Gastrocnemius medialis (tissue), 4 donors: ENCODE data around the gene CDK13.

Experiments used
- POLR2A ChIP-seq, 2 donors: fragments of 450-650 bp; IDR thresholded peaks; one replicate each; pipeline ENCODE4 v1.6.1; 2017; ENCODE audit warnings: antibody characterized with exemption in 2 of 2, mild to moderate bottlenecking in 2 of 2, moderate library complexity in 2 of 2
- TF ChIP-seq, protein P1 (sequence below), 5 experiments: fragments of 450-650 bp in 3 of 5; fragments of 200-600 bp in 2 of 5; sonication (generic) in 2 of 5; IDR thresholded peaks in 4 of 5; conservative IDR thresholded peaks in 1 of 5; 1 replicate in 4 of 5; 2 replicates in 1 of 5; pipeline ENCODE4 v1.5.1; 2016 to 2019; ENCODE audit warnings: antibody characterized with exemption in 5 of 5, mild to moderate bottlenecking in 3 of 5, moderate library complexity in 3 of 5

GRCh38 chr7:39951226-39952194 is 1.5 kb downstream of the CDK13 start:
- TF ChIP-seq, protein P1, sequence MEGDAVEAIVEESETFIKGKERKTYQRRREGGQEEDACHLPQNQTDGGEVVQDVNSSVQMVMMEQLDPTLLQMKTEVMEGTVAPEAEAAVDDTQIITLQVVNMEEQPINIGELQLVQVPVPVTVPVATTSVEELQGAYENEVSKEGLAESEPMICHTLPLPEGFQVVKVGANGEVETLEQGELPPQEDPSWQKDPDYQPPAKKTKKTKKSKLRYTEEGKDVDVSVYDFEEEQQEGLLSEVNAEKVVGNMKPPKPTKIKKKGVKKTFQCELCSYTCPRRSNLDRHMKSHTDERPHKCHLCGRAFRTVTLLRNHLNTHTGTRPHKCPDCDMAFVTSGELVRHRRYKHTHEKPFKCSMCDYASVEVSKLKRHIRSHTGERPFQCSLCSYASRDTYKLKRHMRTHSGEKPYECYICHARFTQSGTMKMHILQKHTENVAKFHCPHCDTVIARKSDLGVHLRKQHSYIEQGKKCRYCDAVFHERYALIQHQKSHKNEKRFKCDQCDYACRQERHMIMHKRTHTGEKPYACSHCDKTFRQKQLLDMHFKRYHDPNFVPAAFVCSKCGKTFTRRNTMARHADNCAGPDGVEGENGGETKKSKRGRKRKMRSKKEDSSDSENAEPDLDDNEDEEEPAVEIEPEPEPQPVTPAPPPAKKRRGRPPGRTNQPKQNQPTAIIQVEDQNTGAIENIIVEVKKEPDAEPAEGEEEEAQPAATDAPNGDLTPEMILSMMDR (IDR thresholded peaks at IDR 0.05 in 4 of 5, conservative IDR thresholded peaks at IDR 0.05 in 1 of 5) = peak; percentile 18 to 67 (median 37)
- peak in 1 of 2 donors; percentile 7 for TF ChIP-seq POLR2A (IDR thresholded peaks at IDR 0.05)
